ENCODE measurements around the gene CCDC88C.

DNA sequence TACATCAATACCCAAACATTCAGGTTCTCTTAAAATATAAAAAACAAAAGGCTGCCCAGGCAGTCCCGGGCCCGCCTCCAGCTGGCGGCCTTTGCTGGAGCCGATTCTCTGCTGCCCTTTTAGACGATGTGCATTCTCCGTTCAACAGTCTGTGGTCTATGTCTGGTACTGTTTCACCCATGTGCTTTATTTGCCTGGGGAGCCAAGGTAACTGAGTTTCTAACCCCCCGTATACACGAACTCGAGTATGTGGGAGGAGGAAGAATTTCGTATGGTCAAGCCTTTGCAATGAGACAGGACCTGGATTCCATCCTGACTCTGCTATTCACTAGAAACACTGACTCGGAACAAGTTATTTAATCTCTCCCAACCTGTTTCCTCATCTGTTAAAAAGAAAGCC is 119.0 kb downstream of the CCDC88C start:
- TF ChIP-seq, protein P1, sequence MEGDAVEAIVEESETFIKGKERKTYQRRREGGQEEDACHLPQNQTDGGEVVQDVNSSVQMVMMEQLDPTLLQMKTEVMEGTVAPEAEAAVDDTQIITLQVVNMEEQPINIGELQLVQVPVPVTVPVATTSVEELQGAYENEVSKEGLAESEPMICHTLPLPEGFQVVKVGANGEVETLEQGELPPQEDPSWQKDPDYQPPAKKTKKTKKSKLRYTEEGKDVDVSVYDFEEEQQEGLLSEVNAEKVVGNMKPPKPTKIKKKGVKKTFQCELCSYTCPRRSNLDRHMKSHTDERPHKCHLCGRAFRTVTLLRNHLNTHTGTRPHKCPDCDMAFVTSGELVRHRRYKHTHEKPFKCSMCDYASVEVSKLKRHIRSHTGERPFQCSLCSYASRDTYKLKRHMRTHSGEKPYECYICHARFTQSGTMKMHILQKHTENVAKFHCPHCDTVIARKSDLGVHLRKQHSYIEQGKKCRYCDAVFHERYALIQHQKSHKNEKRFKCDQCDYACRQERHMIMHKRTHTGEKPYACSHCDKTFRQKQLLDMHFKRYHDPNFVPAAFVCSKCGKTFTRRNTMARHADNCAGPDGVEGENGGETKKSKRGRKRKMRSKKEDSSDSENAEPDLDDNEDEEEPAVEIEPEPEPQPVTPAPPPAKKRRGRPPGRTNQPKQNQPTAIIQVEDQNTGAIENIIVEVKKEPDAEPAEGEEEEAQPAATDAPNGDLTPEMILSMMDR (IDR thresholded peaks at IDR 0.05) = no peak
- TF ChIP-seq POLR2A (IDR thresholded peaks at IDR 0.05) = no peak
